Transverse colon (tissue), 4 donors: ENCODE results near the gene TLL2.

Source experiments
- CTCF ChIP-seq, 5 experiments: fragments of 200-600 bp in 3 of 5; fragments of 450-650 bp in 2 of 5; sonication (generic) in 3 of 5; IDR thresholded peaks; 1 replicate in 2 of 5; 2 replicates in 3 of 5; pipeline ENCODE4 v1.5.1; 2016 to 2017; ENCODE audit warnings: antibody characterized with exemption in 5 of 5, inconsistent platforms in 3 of 5, mild to moderate bottlenecking in 2 of 5, moderate library complexity in 1 of 5
- EP300 ChIP-seq: sonication (generic); formaldehyde crosslinking; IDR thresholded peaks from one replicate; pipeline ENCODE4 v1.6.1; 2017; ENCODE audit warnings: antibody characterized with exemption, low read depth
- POLR2A ChIP-seq: fragments of 450-650 bp; IDR thresholded peaks from one replicate; pipeline ENCODE4 v1.6.1; 2016; ENCODE audit warnings: antibody characterized with exemption, mild to moderate bottlenecking, moderate library complexity
- POLR2AphosphoS5 ChIP-seq, 3 donors: sonication (generic); formaldehyde crosslinking; IDR thresholded peaks; one replicate each; pipeline ENCODE4 v1.6.1; 2016; ENCODE audit warnings: antibody characterized with exemption in 3 of 3

GRCh38 chr10:96548589-96548988 is 34.9 kb upstream of the TLL2 start:
- TF ChIP-seq CTCF (IDR thresholded peaks at IDR 0.05) (no peak), POLR2A (no peak), EP300 (no peak), POLR2AphosphoS5 (IDR thresholded peaks at IDR 0.05) (no peak)
